HS-27A (cell line): Measurements from ENCODE around the gene KRTAP10-3.
"Not testable (repeated sequence)": the region's sequence is repeated elsewhere in the genome, so short reads cannot be mapped to it uniquely, and the experiment has no call there.

ENCODE experiments used
- DNase-seq: peaks from one replicate; pipeline ENCODE4 v3.0.0-alpha.2; 2012; ENCODE audit warnings: low read depth, missing footprints

KRTAP10-3 gene, protein sequence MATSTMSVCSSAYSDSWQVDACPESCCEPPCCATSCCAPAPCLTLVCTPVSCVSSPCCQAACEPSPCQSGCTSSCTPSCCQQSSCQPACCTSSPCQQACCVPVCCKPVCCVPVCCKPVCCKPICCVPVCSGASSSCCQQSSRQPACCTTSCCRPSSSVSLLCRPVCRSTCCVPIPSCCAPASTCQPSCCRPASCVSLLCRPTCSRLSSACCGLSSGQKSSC

DNA sequence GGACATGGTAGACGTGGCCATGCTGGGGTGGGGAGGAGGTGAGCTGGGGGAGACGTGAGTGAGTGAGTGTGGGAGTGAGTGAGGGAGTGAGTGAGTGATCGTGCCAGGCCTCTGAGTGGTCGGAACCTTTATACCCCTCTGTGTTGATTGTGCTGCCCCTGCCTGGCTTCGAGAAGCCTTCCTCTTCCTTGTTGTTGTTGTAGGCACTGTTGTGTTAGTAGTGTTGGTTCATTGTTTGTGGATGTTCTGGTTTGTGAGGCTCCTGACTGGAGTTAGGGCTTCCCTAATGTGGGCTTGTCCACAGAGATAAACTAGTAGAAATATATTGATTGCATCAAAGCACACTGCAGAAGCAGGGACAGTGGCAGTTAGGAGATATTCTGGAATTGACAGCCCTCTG, at the start of gene KRTAP10-3:
KRTAP10-3 (minus strand) TSS at position 101 of the 400 bp plus-strand sequence; CDS start at position 21, 80 bp downstream.
- DNase-seq: no peak

DNA sequence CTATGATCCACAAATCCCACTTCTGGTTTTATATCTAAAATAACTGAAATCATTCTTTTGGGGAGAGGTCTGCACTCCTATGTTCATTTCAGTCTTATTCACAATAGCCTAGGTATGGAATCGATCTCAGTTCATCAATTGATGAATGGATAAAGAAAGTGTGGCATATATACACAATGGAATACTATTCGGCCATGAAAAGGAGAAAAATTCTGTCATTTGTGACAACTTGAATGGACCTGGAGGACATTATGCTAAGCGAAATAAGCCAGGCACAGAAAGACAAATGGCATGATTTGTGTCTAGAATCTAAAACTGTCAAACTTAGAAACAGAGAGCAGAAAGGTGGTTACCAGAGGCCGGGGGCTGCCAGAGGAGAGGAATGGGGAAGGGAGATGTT, 47.9 kb upstream of the KRTAP10-3 start:
- no peak for DNase-seq

DNA sequence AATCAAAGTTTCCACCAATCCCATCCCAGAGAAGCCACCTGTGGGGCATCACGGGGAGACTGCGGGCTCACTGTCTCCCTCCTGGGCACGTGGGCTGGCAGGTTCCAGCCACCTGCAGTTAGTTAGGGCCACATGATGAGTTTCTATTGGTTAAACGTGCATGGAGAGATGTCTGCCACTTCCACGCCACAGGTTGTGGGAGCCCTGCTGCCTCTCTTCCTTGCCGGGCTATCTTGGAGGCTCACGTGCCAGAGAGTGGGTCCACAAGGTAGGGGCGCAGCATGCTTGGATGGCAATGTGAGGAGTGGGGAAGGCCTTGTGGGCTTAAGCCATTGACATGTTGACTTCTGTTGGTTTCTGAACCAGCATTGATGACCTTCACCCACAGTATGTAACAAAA, 45.3 kb upstream of the KRTAP10-3 start:
- no peak for DNase-seq

DNA sequence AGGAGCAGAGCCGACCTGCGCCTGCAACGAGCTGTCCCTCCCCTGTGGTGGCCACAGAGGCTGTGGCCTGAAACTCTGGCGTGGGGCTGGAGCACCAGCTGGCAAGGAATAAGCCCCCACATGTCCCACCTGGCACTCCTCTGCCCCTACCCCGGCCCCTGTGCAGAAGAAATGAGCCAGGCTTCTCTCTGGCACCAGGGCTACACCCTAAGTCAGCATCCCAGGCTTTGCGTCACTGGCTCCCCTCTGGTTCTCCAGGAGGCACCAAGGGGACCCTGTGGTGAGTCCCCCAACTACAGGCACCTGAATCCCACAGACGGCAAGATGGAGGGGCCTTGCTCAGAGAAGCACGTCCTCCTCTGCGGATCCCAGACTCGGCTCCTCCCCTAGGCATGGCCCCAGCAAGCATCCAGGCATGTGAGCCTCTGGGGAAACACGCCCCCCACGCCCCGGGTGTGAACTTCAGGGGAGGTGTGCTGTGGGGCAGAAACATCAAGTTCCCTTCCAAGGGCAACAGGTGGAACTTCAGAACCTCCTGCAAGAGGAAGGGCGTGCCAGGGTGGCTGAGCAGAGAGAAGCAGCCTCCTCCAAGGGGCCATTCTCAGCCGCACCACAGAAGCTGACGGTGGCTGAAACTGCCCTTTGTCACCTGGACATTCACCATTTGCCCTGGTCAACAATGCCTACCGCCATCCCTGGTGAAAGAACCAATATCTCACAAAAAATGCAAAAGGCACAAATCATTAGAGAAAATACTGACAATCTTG, 44.7 kb upstream of the KRTAP10-3 start:
- no peak for DNase-seq

DNA sequence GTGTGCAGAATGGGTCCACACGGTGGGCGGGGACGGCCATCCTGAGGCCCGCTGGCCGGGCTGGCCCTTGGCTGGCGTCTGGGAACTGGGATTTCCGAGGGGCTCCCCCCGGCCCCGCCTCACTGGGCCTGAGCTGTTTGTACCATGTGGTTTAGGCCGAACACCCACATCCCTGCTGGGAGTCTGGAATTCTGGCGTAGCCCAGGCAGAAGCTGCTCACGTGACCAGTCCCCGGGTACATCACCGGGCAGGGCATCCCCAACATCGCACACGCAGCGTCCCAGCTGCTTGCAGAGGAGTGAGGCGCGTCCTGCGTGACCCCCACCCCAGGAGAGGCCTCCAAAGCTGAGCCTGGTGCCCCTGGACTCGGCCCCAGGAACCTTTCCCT, 43.9 kb upstream of the KRTAP10-3 start:
- no peak for DNase-seq

DNA sequence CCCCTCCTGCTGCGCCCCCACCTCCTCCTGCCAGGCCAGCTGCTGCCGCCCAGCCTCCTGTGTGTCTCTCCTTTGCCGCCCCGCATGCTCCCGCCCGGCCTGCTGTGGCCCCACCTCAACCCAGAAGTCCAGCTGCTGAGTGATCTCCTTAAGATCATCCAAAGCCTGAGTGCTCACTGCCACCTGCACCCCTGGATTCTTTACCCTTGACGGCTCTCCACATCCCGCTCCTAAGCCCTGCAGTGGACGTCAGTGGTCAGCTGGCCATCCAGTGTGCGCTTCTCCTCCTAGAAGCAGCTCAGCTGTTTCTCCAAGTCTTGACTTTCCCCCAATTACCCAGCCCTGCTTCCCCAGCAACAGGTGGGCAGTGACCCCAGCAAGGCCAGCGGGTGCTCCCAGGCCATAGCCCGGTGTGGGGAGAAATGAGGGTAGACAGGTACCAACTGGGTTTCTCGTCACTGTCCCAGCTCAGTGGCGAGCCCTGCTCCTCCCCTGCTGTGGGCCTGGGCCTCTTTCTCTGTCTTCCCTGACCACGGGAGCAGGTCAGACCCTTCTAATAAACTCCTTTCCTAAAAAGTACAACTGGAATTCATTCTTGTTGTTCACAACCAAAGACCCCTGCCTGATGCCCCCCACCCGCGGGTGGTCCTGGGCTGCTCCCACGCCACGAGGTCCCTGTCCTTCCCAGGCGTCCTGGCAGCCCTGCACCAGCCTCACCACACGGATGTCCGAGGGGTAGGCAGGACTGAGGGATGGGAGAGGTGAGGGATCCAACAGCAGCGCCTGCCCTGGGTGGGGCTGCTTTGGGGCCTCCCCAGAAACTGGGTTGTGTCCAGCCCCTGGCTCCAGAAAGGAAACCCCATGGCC, 43.2 kb upstream of the KRTAP10-3 start:
- DNase-seq: no peak

DNA sequence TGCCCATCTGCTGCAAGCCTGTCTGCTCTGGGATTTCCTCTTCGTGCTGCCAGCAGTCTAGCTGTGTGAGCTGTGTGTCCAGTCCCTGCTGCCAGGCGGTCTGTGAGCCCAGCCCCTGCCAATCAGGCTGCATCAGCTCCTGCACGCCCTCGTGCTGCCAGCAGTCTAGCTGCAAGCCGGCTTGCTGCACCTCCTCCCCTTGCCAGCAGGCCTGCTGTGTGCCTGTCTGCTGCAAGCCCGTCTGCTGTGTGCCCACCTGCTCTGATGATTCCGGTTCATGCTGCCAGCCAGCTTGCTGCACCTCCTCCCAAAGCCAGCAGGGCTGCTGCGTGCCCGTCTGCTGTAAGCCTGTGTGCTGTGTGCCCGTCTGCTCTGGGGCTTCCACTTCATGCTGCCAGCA, 42.5 kb upstream of the KRTAP10-3 start:
- DNase-seq: not testable (repeated sequence)

DNA sequence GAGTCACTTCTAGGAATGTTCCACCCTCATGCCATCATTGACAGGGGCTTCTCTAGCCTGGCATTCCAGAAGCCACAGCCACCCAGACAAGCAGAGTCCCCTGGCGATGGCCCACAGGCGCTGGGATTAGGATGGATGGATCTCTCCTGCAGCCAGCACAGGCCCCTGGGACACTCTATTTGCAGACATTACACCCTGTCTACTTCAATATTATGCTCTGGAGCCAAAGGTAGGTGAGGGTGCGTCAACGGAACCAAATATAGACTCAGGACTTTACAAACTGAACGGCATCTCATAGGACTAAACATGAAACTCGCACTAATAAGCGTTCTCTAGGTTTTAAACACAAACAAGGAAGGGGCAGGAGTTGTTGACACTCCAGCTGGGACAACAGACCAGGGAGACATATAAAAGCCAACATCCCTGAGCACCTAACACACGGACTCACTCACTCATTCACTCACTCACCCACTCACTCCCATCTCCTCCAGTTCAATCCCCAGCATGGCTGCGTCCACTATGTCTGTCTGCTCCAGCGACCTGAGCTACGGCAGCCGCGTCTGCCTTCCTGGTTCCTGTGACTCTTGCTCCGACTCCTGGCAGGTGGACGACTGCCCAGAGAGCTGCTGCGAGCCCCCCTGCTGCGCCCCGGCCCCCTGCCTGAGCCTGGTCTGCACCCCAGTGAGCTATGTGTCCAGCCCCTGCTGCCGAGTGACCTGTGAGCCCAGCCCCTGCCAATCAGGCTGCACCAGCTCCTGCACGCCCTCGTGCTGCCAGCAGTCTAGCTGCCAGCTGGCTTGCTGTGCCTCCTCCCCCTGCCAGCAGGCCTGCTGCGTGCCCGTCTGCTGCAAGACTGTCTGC, 41.8 kb upstream of the KRTAP10-3 start, which contains the start of gene KRTAP10-7:
KRTAP10-7 (plus strand) TSS at position 480 of the 861 bp plus-strand sequence; CDS start at position 505, 25 bp downstream.
- not testable (repeated sequence) for DNase-seq

DNA sequence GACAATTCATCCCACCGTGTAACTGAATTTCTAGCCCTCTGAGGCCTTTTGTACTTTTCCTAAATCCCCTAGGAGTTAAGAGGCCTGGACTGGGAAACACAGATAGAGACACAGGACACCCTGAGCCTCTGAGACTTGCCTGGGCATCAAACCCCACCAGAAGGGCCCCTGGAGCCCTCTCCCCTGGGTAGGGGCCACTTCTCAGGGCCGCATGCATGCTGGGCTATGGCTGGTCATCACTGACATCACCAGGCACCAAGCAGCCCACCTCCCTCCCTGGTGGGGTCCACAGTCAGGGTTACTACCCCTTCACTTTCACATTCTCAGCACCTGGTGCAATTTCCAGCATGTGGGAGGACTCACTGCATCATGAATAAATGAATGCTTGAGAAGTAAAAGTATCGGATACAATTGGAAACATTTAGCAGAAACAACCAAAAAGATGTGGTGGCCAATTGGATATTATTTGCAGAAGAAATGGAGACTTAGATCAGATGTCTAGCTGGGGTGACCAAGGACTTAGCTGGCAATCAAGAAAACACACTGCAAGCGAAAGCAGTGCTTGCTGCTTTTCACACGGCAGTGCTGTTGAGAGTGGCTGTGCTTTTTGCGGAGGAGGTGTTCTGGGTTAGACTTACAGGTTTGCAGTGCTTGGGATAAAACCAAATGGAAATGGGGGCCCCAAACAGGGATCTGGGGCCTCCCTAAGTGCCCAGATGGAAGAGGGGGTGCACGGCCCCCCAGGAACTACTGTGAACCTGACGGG, 40.9 kb upstream of the KRTAP10-3 start:
- no peak for DNase-seq

DNA sequence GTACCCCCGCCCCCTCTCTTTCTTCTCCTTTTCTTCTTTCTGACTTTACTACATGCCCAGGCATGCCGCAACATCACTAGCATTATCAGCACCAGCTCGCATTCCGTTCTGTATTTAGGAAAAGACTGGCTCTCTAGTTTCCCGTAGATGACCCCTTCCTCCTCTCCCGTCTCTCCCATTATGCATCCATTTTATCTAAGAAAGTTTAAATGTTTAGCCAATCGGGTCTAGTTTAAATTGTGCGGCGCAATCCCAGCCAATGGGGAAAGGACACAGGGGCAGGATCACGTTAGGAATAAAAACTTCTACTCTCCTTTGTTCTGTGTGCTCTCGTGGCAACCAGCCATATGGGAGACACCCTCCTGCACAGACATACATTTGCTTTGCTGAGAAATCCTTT, 39.5 kb upstream of the KRTAP10-3 start:
- DNase-seq: no peak

DNA sequence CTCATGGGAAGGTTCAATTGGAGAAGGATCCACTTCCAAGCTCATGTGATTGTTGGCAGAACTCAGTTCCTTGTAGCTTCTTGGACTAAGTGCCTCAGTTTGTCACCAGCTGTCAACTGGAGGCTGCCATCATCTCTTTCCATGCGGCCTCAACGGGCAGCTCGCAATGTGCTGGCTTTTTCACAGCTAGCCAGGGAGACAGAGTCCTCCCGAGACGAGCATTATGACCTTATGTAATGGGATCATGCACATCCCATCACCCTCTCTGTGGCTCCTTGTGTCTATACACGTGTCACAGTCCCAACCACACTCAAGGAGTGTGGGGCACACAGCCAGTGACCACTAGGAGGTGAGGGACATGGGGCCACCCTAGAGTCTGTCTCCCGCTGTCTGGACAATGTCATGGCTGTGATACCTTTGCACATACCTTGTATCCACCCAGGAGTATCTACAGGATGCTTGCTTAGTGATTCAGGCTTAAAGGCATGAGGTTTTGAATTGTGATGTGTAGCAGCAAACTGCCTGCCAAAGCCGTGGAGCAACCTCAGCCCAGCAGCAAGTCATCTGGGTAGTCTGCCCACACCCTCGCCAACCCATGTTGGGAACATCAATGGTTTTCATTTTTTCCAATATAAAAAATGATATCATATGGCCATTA, 37.6 kb upstream of the KRTAP10-3 start:
- DNase-seq: no peak

DNA sequence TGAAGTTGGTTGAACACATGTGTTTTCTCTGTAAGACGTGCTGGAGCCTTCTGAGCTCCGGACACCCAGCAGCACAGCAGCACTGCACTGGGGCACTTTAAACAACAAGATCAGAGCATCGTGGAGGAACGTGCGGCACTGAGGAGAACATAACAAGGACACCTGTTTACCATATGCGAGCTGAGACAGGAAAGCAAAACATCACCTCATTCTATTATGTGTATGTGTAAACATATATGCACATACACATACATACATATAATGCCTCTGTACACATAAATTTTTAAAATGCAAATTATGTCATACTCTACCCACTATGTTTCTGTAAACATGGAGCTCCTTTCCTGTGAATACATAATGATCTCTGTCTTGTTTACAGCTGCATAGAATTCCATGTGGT, 36.9 kb upstream of the KRTAP10-3 start:
- no peak for DNase-seq

DNA sequence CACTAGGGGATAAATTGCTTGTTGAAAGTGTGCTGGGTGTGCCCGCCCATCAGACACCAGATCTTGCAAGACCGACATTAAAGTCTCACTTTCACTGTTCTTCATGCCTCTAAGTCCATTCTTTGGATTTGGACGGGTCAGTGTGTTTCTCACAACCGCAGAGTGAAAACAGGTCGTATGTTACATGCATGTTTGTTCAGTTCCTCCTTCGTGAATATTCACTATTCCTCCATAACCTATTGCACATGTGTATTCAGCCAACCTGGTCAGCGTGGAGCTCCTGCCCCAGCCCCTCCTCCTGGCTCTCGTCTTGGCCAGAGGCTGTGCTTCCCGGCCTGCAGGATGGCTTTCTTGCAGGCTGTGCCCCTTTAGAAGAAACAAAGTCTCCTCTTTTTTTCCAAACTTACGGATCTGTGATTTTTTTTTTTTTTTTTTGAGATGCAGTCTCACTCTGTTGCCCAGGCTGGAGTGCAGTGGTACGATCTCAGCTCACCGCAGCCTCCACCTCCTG, 35.9 kb upstream of the KRTAP10-3 start:
- no peak for DNase-seq

DNA sequence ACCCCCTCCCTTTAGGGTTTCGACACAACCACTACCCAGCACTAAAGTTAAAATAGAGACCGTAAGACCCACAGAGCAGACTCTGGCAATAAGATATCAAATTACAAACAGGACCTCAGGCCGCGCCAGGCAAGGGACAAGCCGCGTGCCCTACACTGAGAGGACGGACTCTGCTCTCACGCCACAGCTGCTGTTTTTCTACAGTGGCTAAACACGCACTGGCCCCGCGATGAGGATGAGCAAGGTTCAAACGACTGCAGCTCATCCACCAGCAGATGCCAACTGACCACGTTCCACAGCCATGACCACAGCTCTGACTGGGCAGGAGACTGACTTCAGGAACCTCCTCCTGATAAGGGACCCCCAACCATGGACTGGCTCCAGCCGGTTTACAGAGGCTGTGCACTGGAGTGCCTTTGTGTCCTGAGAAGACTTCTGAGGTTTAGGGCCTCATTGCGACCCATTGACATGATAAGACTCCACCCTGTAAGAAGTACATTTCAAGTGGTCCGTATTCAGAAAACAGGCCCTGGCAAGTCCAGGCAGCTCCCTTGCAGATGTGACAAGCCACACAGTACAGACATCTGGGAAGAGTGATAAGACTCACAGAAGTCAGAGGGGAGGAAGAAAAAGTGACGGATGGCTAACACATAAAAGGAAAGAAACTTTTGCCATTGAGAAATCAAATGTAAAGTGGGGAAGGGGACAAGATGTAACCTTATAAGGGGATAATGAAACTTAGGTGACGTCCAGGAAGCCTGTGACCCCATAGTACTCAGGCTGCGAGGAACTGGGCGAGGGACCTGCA, 35.2 kb upstream of the KRTAP10-3 start:
- DNase-seq: no peak

DNA sequence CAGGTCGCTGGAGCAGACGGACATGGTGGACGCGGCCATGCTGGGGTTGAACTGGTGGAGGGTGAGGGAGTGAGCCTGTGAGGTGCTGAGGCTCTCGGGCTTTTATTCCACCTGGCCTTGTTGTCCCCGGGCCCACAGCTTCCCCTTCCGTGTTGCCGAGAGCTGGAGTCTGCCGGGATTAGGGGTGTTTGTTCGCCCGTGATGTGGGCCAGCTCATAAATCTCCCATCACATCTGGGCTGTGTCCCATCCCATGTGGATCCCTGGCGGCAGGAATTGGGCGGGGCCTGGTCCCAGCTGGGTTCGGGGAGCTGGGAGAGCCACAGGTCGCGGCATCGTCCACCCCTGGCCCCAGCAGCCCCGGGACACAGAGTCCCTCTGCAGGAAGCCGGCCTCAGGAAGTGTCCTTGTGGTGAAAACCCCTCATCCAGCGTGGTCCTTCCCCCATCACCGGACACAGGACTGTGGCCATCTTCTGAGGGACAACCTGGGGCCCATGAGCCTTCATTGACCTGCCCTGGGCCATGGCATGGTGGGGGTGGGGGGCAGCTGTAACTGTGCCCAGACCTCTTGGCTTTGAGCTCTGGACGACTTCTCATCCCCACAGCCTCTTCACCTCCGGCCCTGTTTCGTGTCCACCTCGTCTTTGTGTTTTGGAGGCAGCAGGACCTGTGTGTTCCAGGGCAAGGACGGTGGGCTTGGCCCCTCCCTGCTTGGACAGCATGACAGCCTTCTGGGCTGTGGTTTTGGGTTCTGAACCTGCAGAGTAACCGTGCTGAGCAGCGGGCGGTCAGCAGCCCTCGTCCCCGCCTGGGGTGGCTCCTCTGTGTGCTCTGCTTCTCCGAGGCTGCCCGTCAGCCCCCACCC, 34.1 kb upstream of the KRTAP10-3 start, which contains the start of gene KRTAP10-6:
KRTAP10-6 (minus strand) TSS at position 60 of the 866 bp plus-strand sequence; CDS start at position 39, 21 bp downstream.
- DNase-seq: no peak

DNA sequence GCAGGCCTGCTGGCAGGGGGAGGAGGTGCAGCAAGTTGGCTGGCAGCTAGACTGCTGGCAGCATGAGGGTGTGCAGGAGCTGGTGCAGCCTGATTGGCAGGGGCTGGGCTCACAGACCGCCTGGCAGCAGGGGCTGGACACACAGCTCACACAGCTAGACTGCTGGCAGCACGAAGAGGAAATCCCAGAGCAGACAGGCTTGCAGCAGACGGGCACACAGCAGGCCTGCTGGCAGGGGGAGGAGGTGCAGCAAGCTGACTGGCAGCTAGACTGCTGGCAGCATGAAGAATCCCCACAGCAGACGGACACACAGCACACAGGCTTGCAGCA, 33.2 kb upstream of the KRTAP10-3 start:
- not testable (repeated sequence) for DNase-seq

DNA sequence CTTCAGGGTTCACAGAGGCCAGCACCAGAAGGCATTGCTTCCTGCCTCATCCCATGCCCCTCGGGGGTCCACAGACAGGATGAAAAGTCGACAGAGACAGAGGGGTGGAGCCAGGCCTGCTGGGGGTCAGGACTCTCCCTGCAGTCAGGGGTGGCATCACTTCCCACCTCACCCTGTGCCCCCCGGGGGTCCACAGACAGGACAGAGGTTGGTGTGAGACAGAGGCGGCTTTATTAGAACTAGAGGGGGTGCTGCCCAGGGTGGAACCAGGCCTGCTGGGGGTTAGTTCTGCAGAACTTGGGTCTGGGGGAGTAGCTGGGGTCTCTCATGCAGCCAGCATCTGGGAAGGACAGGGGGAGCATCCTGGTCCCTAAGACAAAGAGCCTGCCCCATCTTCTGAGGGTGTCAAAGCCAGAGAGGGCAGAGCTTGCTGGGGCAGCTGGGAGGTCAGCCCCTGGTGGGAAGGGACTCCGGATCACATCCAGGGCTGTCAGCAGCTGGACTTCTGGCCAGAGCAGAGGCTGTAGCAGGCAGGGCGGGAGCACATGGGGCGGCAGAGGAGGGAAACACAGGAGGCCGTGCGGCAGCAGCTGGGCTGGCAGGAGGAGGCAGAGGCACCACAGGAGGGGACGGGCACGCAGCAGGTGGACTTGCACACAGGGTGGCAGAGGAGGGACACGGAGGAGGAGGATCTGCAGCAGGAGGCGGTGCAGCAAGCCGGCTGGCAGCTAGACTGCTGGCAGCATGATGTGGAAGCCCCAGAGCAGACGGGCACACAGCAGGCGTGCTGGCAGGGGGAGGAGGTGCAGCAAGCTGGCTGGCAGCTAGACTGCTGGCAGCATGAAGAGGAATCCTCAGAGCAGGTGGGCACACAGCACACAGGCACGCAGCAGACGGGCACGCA, 32.6 kb upstream of the KRTAP10-3 start:
- not testable (repeated sequence) for DNase-seq
